IMR-90 (cell line): ENCODE measurements around the gene FAM78B. TPM values are rescaled to one million over a fixed set of nuclear protein-coding genes. Genes with fewer than 3 reads are reported as not detected.

Experiments used
- ATAC-seq: fragments of 200-7000 bp; cut with Tn5 transposase; 2 replicates; pipeline ENCODE4 v1.9.1; 2020; ENCODE audit warnings: low read depth, mild to moderate bottlenecking, moderate library complexity
- BruUV-seq: library from RNA; stranded (reverse); fragments of 400-500 nt; replicated peaks from 2 replicates; lab custom pipeline; 2021; lab: Mats Ljungman, UMichigan
- CTCF ChIA-PET: fragments of 300-600 bp; formaldehyde crosslinking; extraction: SDS; loops from one replicate; lab custom pipeline; 2021; ENCODE audit warnings: antibody characterized with exemption; lab: Yijun Ruan, JAX
- POLR2A ChIA-PET: fragments of 300-600 bp; sonication (Branson Sonifier 250); formaldehyde crosslinking; loops from one replicate; lab custom pipeline; 2022; ENCODE audit warnings: antibody characterized with exemption; ENCODE audit not compliant: unreplicated experiment; lab: Charles Lee
- DNase-seq: peaks from one replicate; pipeline ENCODE4 v3.0.0; 2013
- H2AFZ ChIP-seq: replicated peaks from 2 replicates; pipeline ENCODE3; 2013; ENCODE audit warnings: low read length, mild to moderate bottlenecking; ENCODE audit not compliant: poor library complexity
- H2AK5ac ChIP-seq: 2 replicates; pipeline ENCODE4 v1.6.1; 2013; ENCODE audit warnings: low read depth, low read length, inconsistent platforms
- H2AK9ac ChIP-seq: replicated peaks from 2 replicates; pipeline ENCODE3; 2013; ENCODE audit warnings: mild to moderate bottlenecking, low read depth, low read length, moderate library complexity; ENCODE audit not compliant: poor library complexity
- H2BK120ac ChIP-seq: 2 replicates; pipeline ENCODE4 v1.6.1; 2013; ENCODE audit warnings: low read depth, low read length, inconsistent platforms
- H2BK15ac ChIP-seq: 3 replicates; pipeline ENCODE4 v1.6.1; 2013; ENCODE audit warnings: low read depth, low read length, inconsistent platforms
- H2BK20ac ChIP-seq: 2 replicates; pipeline ENCODE4 v1.6.1; 2013; ENCODE audit warnings: low read depth, mild to moderate bottlenecking, inconsistent platforms, low read length, moderate library complexity
- H2BK5ac ChIP-seq: 2 replicates; pipeline ENCODE4 v1.6.1; 2013; ENCODE audit warnings: mild to moderate bottlenecking, low read depth, low read length, inconsistent platforms; ENCODE audit not compliant: poor library complexity, severe bottlenecking
- H3K14ac ChIP-seq: replicated peaks from 2 replicates; pipeline ENCODE4 v1.6.1; 2013; ENCODE audit warnings: low read depth, low read length, inconsistent platforms
- H3K18ac ChIP-seq: 2 replicates; pipeline ENCODE4 v1.6.1; 2013; ENCODE audit warnings: low read depth, low read length, control low read depth
- H3K23ac ChIP-seq: 2 replicates; pipeline ENCODE4 v1.6.1; 2013; ENCODE audit warnings: low read depth, low read length, inconsistent platforms
- H3K27ac ChIP-seq: 2 replicates; pipeline ENCODE4 v1.5.1; 2013; ENCODE audit warnings: mild to moderate bottlenecking, control low read depth, low read length; ENCODE audit not compliant: insufficient read depth
- H3K27me3 ChIP-seq: 2 replicates; pipeline ENCODE4 v1.6.1; 2013; ENCODE audit warnings: low read length; ENCODE audit not compliant: control insufficient read depth, insufficient read depth
- H3K36me3 ChIP-seq: 2 replicates; pipeline ENCODE4 v1.6.1; 2013; ENCODE audit warnings: low read length, mixed read lengths; ENCODE audit not compliant: control insufficient read depth, insufficient read depth
- H3K4ac ChIP-seq: 2 replicates; pipeline ENCODE4 v1.6.1; 2013; ENCODE audit warnings: low read depth, low read length, inconsistent platforms
- H3K4me1 ChIP-seq: 2 replicates; pipeline ENCODE4 v1.6.1; 2013; ENCODE audit warnings: low read length, mixed read lengths; ENCODE audit not compliant: control insufficient read depth, insufficient read depth
- H3K4me2 ChIP-seq: 2 replicates; pipeline ENCODE4 v1.6.1; 2013; ENCODE audit warnings: low read depth, mild to moderate bottlenecking, control low read depth, low read length, moderate library complexity
- H3K4me3 ChIP-seq: 2 replicates; pipeline ENCODE4 v1.5.1; 2013; ENCODE audit warnings: low read depth, mild to moderate bottlenecking, control low read depth, low read length, moderate library complexity; ENCODE audit not compliant: insufficient read depth
- H3K56ac ChIP-seq: 2 replicates; pipeline ENCODE4 v1.6.1; 2013; ENCODE audit warnings: low read length, inconsistent platforms; ENCODE audit not compliant: insufficient read depth; ENCODE audit errors: extremely low read depth
- H3K79me1 ChIP-seq, 2 experiments: 2 replicates each; pipeline ENCODE4 v1.6.1; 2013; ENCODE audit warnings: low read length in 2 of 2, inconsistent platforms in 1 of 2, low read depth in 1 of 2
- H3K9ac ChIP-seq: 2 replicates; pipeline ENCODE4 v1.6.1; 2013; ENCODE audit warnings: low read depth, low read length, control low read depth
- H3K9me1 ChIP-seq: 2 replicates; pipeline ENCODE4 v1.6.1; 2013; ENCODE audit warnings: low read length, inconsistent platforms; ENCODE audit not compliant: insufficient read depth
- H3K9me3 ChIP-seq: 2 replicates; pipeline ENCODE4 v1.6.1; 2013; ENCODE audit warnings: low read length; ENCODE audit not compliant: control insufficient read depth, insufficient read depth
- H4K20me1 ChIP-seq: 2 replicates; pipeline ENCODE4 v1.6.1; 2013; ENCODE audit warnings: low read length, inconsistent platforms; ENCODE audit not compliant: insufficient read depth
- H4K5ac ChIP-seq: 2 replicates; pipeline ENCODE4 v1.6.1; 2013; ENCODE audit warnings: mild to moderate bottlenecking, low read depth, low read length, control low read depth
- H4K8ac ChIP-seq, 2 experiments: 2 replicates each; pipeline ENCODE4 v1.6.1; 2013; ENCODE audit warnings: low read depth in 2 of 2, low read length in 2 of 2, control low read depth in 1 of 2, inconsistent platforms in 1 of 2
- H4K91ac ChIP-seq: 2 replicates; pipeline ENCODE4 v1.6.1; 2013; ENCODE audit warnings: low read depth, low read length, inconsistent platforms; ENCODE audit not compliant: insufficient read depth
- CHD1 ChIP-seq: IDR thresholded peaks from 2 replicates; pipeline ENCODE4 v1.6.1; 2012; ENCODE audit warnings: low read depth, low read length, improper control_type of control experiment
- MXI1 ChIP-seq: IDR thresholded peaks from 2 replicates; pipeline ENCODE4 v1.6.1; 2012; ENCODE audit warnings: low read depth, mild to moderate bottlenecking, low read length, moderate library complexity, borderline replicate concordance
- NFE2L2 ChIP-seq: fragments of 150-350 bp; IDR thresholded peaks from 2 replicates; pipeline ENCODE4 v1.6.1; 2016; ENCODE audit warnings: low read depth, mild to moderate bottlenecking, low read length
- POLR2A ChIP-seq: IDR thresholded peaks from 2 replicates; pipeline ENCODE4 v1.6.1; 2012; ENCODE audit warnings: mild to moderate bottlenecking, low read depth, low read length
- RAD21 ChIP-seq: IDR thresholded peaks from 2 replicates; pipeline ENCODE4 v1.6.1; 2012; ENCODE audit warnings: low read length, improper control_type of control experiment
- RCOR1 ChIP-seq: IDR thresholded peaks from 2 replicates; pipeline ENCODE4 v1.6.1; 2012; ENCODE audit warnings: mild to moderate bottlenecking, low read length, improper control_type of control experiment; ENCODE audit not compliant: insufficient replicate concordance
- WGBS, 2 experiments: methylation state at CpG; one replicate each; pipeline versions ENCODE4 v1.1.5 to v1.1.7; 2013; ENCODE audit warnings: missing lambda C conversion rate in 2 of 2; ENCODE audit not compliant: insufficient read length in 1 of 2; ENCODE audit errors: extremely low coverage in 2 of 2; 5-methylcytosine and 5-hydroxymethylcytosine counted together
- dilution Hi-C: fragments of 300-500 bp; cut with HindIII; formaldehyde crosslinking; loops from one replicate; pipeline ENCODE4 v1.14.3; 2018; ENCODE audit warnings: low sequenced_read_pairs; ENCODE audit not compliant: unreplicated experiment
- in situ Hi-C: fragments of 300-500 bp; cut with MboI; formaldehyde crosslinking; loops from 3 replicates; pipeline ENCODE4 v1.14.3; 2019; ENCODE audit warnings: low sequenced_read_pairs, inconsistent platforms, mixed read lengths
- intact Hi-C: fragments of 100-400 bp; cut with micrococcal nuclease; formaldehyde crosslinking; loops from 2 replicates; pipeline ENCODE4 v1.10.0; 2022
- polyA plus RNA-seq, 3 experiments: library from polyadenylated mRNA; depleted of rRNA; stranded (reverse); fragments of >200 nt; gene quantifications; 2 replicates each; pipeline ENCODE4 v1.2.3, GENCODE V29; 2012; ENCODE audit warnings: low replicate concordance in 1 of 3
- total RNA-seq: library from RNA; depleted of rRNA; stranded (reverse); fragments of >200 nt; gene quantifications from 2 replicates; pipeline ENCODE4 v1.2.3, GENCODE V29; 2012
- TF ChIP-seq, protein P1 (sequence below): conservative IDR thresholded peaks from 2 replicates; pipeline ENCODE4 v1.5.1; 2012; ENCODE audit warnings: mild to moderate bottlenecking, low read depth, low read length, improper control_type of control experiment
- TF ChIP-seq, protein P2 (sequence below): fragments of 150-350 bp; IDR thresholded peaks from 2 replicates; pipeline ENCODE4 v1.6.1; 2017; ENCODE audit warnings: mild to moderate bottlenecking, antibody characterized with exemption, low read length, low read depth
- TF ChIP-seq, protein P3 (sequence below): fragments of 150-350 bp; IDR thresholded peaks from 2 replicates; pipeline ENCODE4 v1.6.1; 2016; ENCODE audit warnings: low read depth, mild to moderate bottlenecking, low read length, moderate library complexity, borderline replicate concordance

The FAM78B gene
- total and polyA plus RNA-seq, 2 of the 4 experiments (the other 2 are of a cell fraction): under 0.01 to 0.12 TPM

GRCh38 chr1:166053395-166053794, 113.4 kb downstream of the FAM78B start:
- intact Hi-C loops (no loop called here), in situ Hi-C loops (no loop called here), dilution Hi-C loops (no loop called here)
- Histone ChIP-seq H3K9me1 (no peaks in the 10 kb centered on the region), H2BK120ac (no peak overlapping the region), H4K91ac (no peak overlapping the region), H3K56ac (no peak overlapping the region), H3K4me1 (no peaks in the 10 kb centered on the region), H3K27ac (no peak overlapping the region), H3K9ac (no peak overlapping the region), H2BK15ac (no peak overlapping the region), H4K20me1 (no peaks in the 10 kb centered on the region), H3K36me3 (no peaks in the 10 kb centered on the region), H3K9me3 (peaks cover 2% of the 10 kb centered on the region; the same call in 1 of the 2 replicates), H3K18ac (no peak overlapping the region), H2AK5ac (no peak overlapping the region), H3K4me2 (no peak overlapping the region), H3K4ac (no peak overlapping the region), H3K79me1 (no peaks in the 10 kb centered on the region), H3K4me3 (no peak overlapping the region), H2BK20ac (no peak overlapping the region), H3K27me3 (no peaks in the 10 kb centered on the region), H4K8ac (no peak overlapping the region), H2AFZ (no peak overlapping the region), H2BK5ac (no peak overlapping the region), H3K23ac (no peak overlapping the region), H3K14ac (no peak overlapping the region), H2AK9ac (no peak overlapping the region), H4K5ac (no peak overlapping the region)
- CTCF ChIA-PET: no interaction called here
- POLR2A ChIA-PET: no interaction called here
- no TSS peak for BruUV-seq
- ATAC-seq: no peak
- TF ChIP-seq, protein P1, sequence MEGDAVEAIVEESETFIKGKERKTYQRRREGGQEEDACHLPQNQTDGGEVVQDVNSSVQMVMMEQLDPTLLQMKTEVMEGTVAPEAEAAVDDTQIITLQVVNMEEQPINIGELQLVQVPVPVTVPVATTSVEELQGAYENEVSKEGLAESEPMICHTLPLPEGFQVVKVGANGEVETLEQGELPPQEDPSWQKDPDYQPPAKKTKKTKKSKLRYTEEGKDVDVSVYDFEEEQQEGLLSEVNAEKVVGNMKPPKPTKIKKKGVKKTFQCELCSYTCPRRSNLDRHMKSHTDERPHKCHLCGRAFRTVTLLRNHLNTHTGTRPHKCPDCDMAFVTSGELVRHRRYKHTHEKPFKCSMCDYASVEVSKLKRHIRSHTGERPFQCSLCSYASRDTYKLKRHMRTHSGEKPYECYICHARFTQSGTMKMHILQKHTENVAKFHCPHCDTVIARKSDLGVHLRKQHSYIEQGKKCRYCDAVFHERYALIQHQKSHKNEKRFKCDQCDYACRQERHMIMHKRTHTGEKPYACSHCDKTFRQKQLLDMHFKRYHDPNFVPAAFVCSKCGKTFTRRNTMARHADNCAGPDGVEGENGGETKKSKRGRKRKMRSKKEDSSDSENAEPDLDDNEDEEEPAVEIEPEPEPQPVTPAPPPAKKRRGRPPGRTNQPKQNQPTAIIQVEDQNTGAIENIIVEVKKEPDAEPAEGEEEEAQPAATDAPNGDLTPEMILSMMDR: no peak
- TF ChIP-seq CHD1: no peak
- no peak for TF ChIP-seq RCOR1
- TF ChIP-seq, protein P2, sequence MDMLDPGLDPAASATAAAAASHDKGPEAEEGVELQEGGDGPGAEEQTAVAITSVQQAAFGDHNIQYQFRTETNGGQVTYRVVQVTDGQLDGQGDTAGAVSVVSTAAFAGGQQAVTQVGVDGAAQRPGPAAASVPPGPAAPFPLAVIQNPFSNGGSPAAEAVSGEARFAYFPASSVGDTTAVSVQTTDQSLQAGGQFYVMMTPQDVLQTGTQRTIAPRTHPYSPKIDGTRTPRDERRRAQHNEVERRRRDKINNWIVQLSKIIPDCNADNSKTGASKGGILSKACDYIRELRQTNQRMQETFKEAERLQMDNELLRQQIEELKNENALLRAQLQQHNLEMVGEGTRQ: no peak
- TF ChIP-seq, protein P3, sequence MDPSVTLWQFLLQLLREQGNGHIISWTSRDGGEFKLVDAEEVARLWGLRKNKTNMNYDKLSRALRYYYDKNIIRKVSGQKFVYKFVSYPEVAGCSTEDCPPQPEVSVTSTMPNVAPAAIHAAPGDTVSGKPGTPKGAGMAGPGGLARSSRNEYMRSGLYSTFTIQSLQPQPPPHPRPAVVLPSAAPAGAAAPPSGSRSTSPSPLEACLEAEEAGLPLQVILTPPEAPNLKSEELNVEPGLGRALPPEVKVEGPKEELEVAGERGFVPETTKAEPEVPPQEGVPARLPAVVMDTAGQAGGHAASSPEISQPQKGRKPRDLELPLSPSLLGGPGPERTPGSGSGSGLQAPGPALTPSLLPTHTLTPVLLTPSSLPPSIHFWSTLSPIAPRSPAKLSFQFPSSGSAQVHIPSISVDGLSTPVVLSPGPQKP: no peak
- no peak for TF ChIP-seq NFE2L2
- TF ChIP-seq MXI1: no peak
- TF ChIP-seq RAD21: no peak
- no peak for TF ChIP-seq POLR2A
- no peak for DNase-seq
- no CpG with 5 or more reads among the region's 3 CpGs for WGBS, 2 experiments
